ENCODE results near the gene NCOA5.
A peak's percentile ranks its signal among the peaks of the same experiment; 100 is the strongest.

Gene NCOA5

GRCh38 chr20:46088409-46089166 lies 1.2 kb downstream of the NCOA5 start:
- DNase-seq: no peak

- DNase-seq: no peak
Measured at GRCh38 chr20:46087161-46087560, 2.6 kb downstream of the NCOA5 start.

DNA sequence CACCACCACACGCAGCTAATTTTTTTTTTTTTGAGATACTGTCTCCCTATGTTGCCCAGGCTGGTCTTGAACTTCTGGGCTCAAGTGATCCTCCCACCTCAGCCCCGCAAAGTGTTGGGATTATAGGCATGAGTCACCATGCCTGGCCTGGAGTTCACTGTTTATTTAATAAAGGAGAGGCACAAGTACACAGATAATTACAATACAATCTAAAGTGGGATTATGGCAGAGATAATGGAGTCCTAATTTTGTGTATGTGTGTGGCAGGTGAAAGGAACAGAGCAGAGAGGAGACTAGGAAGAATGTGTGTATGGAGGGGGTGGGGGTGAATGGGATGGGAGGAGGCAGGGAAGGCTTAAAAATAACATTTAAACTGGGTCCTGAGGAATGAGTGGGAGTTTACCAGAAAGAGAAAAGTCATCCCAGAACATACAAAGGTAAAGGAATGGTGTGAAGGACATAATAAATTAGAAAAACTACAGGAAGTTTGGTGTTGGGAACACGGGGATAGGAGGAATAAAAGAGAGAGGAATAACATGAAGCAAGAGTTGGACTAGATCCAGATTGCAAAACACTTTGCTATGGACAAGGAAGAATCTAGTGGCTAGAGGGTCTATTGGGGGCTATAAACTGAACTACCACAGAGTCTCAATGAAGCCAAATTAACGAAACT lies 4.4 kb downstream of the NCOA5 start:
- no peak for DNase-seq

DNA sequence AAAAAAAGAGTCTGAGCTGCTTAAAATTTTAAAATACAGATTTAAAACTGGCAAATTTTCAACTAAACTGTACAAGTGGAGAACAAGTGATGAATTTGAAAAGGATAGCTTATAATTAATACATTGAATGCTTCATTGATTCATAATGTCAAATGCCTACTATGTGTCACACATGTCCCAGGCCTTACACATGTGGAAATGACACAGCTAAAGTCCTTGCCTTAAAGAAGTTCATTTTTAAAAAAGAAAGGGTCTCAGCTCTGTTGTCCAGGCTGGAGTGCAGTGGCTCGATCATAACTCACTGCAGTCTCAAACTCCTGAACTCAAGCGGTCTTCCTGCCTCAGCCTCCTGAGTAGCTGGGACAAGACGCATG lies 5.0 kb downstream of the NCOA5 start:
- no peak for DNase-seq

- no peak for DNase-seq
Measured at GRCh38 chr20:46083531-46084061, 6.2 kb downstream of the NCOA5 start.

DNA sequence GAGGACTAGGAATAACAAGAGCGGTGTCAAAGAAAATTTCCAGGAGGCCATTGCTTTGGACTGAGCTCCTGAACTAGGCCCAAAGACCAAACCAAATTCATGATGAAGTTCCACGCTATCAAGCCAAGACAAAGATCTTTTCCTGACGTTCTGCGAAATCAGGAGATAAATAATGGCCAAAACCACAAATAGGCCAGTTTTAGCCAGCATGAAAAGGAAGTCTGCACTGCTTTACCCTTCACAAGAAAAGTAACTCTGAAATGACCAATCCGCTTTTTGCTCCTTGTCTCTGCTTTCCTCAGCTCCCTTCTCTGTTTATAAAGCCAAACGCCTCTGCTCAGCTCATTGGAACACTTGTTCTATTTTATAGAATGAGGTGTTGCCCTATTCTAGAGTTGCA lies 6.7 kb downstream of the NCOA5 start:
- DNase-seq: no peak

DNA sequence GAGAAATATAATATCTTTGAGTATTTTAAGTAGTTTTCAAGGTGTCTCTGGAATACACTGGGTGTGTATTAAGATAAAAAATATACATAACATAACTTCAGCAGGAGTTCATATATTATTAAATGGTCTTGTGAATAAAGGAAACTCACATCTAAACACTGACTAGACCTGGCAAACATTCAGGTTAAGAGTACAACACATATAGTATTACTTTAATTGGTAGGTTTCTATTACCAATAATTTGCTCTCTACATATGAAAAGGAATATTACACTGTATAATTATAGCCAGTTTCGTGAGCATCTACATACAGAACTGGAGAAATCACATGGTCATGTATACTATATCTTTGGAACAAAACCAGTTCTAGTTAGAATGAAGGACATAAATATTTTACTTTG lies 8.7 kb downstream of the NCOA5 start:
- DNase-seq: no peak

- no peak for DNase-seq
Measured at GRCh38 chr20:46078954-46079353, 10.8 kb downstream of the NCOA5 start.

GRCh38 chr20:46077642-46078305 lies 12.0 kb downstream of the NCOA5 start:
- DNase-seq: no peak

- no peak for DNase-seq
Measured at GRCh38 chr20:46076806-46077205, 13.0 kb downstream of the NCOA5 start.

- DNase-seq: no peak
Measured at GRCh38 chr20:46074006-46074405, 15.8 kb downstream of the NCOA5 start.

GRCh38 chr20:46073443-46073842 lies 16.3 kb downstream of the NCOA5 start:
- peak; percentile 44 for DNase-seq

- no peak for DNase-seq
Measured at GRCh38 chr20:46073024-46073423, 16.7 kb downstream of the NCOA5 start.

DNA sequence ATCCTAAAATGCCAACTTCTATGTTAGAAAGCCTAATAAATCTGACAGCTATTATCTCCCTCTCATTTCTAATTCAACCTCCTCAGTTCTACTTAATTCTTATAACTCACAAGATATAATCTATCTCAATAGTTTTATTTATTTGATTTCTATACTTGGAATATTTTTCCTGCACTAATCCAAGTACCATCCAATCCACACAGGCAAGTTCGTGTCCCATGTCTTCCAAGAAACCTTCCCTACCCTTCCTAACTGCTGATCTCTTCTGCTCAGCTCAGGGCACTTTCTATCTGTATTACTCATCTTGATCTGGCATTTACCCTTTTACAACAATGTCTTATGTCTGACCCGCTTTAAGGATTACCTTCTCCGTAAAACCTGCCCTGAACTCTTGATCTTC lies 18.2 kb downstream of the NCOA5 start:
- DNase-seq: no peak

DNA sequence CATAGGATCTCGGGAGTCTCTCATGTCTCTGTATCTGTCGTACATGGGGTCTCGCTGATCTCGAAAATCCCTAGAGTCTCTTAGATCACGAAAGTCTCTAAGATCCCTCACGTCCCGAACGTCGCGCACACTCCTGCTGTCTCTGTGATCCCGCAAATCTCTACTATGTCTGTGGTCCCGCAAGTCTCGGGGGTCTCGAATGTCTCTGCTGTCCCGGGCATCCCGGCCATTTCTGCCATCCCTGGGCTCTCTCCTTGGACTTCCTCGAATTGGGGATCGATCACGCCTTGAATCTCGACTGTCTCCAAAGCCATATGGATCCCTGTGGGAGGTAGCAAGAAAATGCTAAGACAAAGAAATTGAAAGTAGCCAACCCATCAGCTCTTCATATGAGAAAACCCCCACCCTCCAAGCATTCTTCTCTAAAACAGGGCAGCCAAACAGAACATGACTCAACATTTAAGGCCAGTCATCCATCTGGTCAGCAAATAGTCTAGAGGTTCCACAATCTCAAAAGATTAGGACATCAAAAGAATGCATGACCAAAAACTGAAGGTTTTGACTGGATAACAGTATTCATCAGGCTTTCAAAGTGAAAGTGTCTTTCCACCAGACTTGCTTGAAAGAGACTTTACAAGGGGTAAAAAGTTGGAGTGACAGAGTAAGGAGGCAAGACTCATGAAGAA lies 19.4 kb downstream of the NCOA5 start:
- no peak for DNase-seq

GRCh38 chr20:46065691-46066090 lies 24.1 kb downstream of the NCOA5 start:
- no peak for DNase-seq

DNA sequence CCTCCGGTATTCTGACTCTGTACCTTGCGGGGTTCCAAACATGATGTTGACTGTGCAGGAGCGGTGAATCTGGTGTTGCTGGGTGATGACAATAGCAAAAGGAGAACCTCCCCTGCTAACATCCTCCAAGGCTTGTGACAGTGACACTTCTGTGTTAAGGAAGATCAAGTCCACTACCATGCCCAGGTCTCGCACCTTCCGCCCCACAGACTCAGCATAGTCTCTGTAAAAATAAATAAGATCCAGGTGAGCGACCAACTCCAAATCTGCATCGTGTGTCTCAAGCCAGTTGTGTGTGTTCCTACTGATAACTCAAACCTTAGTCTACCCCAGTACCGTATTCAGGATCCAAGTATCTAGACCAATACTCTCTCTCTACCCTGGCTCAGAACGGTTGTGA lies 24.8 kb downstream of the NCOA5 start:
- no peak for DNase-seq

DNA sequence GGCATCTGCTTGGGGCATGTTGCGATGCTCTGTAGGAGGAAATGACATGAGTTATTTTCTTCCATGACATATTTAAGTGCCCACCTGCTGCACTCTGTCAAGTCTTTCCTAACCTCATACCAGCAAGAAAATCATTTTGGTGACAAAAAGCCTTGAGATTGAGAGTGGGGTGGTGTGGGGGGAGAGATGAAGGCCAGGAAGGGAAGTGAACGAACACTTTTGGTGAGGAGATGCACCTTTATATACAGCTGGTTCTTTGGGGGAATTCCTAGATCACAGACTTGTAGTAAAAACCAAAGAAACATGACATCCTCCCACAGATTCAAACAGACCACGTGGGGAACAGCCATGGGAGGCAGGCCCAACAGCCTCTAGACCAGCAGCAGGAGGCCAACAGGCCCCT lies 26.1 kb downstream of the NCOA5 start:
- DNase-seq: no peak

DNA sequence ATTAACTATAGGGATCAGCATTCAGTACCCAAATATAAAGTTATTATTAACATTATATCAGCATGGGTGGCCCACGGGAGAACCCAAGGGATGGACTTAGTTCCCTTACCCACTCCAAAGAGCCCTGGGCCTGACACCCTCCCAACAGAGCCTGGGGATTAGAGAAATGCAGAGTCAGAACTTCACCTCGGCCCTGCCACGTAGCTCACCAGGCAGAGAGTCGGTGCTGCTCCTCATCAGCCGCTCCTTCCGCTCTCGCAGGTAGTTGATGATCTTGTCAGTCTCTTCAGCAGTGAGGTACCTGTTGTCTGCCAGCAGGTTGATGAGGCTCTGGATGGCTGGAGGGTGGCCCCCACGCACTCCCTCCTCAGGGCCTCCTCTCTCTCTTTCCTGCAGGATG lies 26.6 kb downstream of the NCOA5 start:
- DNase-seq: no peak

DNA sequence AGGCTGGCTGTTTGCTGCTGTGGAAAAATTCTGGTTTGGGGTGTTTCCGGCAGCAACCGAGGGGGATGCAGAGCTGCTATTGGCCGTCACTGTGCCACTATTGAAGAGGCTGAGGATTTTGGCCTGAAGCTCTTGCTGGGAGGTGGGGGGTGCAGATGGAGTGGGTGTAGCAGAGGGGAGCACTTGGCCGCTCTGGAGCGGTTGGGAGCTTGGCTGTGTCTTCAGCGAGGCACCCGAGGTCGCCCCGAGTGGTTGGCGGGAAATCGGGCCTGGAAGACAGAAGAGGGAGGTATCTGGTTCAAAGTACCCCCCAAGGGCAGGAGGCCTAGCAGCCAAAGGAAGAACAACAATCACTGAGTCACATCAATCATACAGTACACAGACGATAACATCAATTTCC lies 27.1 kb downstream of the NCOA5 start:
- no peak for DNase-seq

DNA sequence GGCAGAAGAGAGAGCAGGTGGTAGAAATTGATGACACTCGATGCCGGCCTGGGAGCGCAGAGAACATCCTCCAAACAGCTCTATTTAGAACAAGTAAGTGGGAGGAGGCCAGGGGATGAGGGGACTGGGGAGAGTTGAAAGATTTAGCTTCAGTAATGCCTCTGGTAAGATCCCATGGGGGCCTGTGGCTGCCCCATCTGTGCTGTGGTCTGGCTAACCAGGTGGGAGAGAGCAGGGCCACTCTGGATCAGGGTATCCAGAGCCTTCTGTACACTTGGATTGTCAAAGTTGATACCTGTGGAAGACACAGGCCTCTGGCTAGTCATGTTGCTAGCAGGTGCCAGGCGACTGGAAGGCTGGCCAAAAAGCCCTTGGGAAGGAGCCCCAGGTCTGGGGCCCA lies 27.6 kb downstream of the NCOA5 start:
- DNase-seq: no peak

- DNase-seq: no peak
Measured at GRCh38 chr20:46060975-46061374, 28.8 kb downstream of the NCOA5 start.

- DNase-seq: no peak
Measured at GRCh38 chr20:46060301-46060881, 29.4 kb downstream of the NCOA5 start.
